HG02973 (cell line): ENCODE results near the gene LCN6.
"Not testable (repeated sequence)": the region's sequence is repeated elsewhere in the genome, so short reads cannot be mapped to it uniquely, and the experiment has no call there.

Experiments used
- ATAC-seq: cut with Tn5 transposase; IDR thresholded peaks from one replicate; pipeline ENCODE4 v1.9.1; 2021; ENCODE audit warnings: moderate library complexity; ENCODE audit not compliant: unreplicated experiment

The LCN6 gene

DNA sequence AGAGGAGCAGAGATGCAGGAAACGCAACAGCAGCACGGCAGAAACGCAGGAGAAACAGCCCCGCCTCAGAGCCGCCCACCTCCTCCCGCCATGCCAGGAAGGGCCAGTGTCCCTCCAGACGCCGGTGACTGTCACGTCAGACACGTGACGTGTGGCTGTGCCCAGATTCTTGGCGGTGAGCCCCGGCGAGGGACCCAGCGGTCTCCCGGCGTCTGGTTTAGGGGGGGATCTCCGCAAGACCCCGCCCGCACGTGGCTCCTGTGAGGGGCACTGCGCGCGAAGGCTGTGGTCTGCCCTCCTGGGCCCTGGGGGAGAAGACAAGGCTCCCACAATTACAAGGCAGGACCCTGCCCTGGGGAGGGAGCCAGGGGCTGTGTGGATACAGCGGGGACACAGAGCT is 12.1 kb upstream of the LCN6 start:
- no peak for ATAC-seq

DNA sequence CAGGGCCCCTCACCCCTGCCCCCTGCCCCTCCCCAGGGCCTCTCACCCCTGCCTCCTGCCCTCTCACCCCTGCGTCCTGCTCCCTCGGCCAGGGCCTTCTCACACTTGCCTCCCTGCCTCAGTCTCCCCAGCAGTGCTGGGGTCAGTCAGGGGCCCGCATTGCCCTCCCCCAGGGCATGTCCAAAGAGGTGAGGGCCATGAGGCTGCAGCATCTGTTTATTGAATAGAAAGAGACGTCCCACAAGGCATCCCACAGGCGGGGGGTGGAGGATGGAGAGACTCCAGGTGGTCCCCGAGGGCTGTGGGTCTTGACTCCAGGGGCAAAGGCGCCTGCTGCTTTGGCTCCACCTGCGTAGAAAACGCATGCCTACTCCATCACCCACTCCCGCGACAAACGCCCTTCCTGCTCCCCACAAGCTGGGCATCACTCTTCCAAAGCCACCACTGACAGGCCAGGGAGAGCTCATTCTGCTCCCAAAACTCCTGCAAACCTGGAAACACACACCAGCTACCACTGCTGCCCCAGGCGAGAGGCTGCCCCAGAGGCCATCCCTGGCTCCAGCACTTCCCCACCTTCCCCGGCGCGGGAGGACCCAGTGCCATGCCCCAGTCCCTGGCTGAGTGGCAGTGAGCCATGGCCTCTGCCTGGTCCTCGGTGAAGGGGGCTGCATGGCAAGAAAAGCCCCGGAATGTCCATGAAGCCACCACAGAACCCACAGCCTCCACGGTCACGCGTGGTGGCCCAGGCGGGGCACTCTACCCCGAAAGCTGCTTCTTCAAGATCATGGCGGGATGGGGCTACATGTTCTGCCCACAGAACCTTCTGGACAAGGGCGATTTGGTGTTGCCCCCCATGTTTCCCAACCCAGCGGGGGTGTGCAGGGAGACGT is 11.4 kb upstream of the LCN6 start:
- ATAC-seq: no peak

GRCh38 chr9:136759001-136759400 is 10.7 kb upstream of the LCN6 start:
- no peak for ATAC-seq

GRCh38 chr9:136757751-136758140 is 9.4 kb upstream of the LCN6 start:
- no peak for ATAC-seq

DNA sequence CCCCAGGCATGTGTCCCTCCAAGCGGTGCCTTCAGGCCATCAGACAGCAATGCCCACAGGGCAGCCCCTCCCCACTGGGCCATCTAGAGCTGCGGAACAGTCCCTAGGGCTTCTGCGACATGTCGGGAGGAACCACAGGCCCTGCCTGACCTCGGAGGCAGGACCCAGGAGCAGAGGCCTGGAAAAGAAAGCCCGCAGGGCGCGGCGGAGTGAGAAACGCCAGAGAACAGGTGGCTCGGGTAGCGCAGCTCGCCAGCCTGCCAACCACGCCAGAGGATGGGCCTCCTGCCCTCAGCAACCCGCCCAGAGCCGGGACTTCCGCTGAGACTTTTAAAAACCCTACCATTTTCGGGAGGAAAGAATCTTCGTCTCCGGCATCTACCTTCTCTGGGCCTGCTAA is 9.0 kb upstream of the LCN6 start:
- ATAC-seq: no peak

DNA sequence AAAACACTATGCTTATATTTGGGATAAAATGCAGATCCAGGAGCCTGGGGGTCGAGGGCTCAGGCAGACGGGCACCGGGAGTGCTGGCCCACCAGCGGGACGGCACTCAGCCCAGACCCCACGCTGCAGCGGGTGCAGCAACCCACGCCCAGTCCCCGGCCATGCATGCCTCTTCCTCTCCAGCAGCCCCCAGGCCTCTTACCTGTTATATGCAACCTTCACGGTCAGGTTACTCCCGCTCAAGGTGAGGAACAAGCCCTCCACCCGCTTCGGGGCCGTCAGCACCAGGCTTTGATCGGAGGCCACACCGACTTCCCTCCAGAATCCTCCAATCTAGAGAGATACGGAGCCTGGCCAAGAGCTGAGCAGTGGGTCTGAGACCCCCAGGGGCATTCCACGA is 8.5 kb upstream of the LCN6 start:
- ATAC-seq: no peak

- ATAC-seq: no peak
Measured at GRCh38 chr9:136756134-136756438, 7.8 kb upstream of the LCN6 start.

- not testable (repeated sequence) for ATAC-seq
Measured at GRCh38 chr9:136755302-136756133, 7.2 kb upstream of the LCN6 start.

DNA sequence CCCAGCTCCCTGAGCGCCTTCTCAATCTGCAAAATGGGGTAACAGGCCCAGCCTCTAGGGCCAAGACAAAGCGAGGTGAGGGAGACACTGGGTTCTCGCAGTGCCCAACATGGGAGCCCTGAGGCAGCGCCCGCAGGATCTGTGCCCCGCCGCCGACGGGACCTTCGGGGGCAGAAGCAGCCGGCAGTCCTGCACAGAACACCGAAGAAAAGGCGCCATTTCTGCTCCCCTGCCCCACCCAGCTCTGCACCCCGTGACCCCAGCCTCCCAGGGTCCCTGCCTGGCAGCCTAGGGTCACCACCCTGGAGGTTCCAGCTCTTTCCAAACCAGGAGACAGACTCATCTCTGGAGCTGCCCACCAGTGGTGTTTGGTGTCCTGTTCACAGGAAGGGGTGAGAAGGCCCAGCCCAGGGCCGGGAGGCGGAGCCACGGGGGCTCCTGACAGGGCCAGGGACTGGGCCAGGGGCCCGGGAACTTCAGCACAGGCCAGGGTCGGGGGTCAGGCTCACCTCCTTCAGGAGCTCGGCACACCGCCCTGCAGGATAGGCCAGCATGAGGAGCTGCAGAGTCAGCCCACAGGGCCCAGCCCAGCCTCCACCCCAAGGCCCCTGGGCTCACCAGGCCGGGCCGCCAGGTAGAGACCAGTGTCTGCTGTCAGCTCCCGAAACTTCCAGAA is 6.4 kb upstream of the LCN6 start:
- ATAC-seq: no peak

- ATAC-seq: no peak
Measured at GRCh38 chr9:136754059-136754572, 5.8 kb upstream of the LCN6 start.

- ATAC-seq: no peak
Measured at GRCh38 chr9:136753371-136754058, 5.2 kb upstream of the LCN6 start.

DNA sequence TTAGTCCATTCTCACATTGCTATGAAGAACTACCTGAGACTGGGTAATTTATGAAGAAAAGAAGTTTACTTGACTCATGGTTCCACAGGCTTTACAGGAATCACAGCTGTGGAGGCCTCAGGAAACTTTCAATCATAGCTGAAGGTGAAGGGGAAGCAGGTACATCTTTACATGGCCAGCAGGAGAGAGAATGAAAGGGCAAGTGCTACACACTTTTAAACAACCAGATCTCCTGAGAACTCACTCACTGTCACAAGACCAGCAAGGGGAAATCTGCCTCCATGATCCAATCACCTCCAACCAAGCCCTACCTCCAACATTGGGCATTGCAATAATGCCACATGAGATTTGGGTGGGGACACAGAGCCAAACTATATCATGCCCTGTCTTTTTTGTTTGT is 3.5 kb upstream of the LCN6 start:
- no peak for ATAC-seq

GRCh38 chr9:136751244-136751643 is 2.9 kb upstream of the LCN6 start:
- ATAC-seq: no peak

DNA sequence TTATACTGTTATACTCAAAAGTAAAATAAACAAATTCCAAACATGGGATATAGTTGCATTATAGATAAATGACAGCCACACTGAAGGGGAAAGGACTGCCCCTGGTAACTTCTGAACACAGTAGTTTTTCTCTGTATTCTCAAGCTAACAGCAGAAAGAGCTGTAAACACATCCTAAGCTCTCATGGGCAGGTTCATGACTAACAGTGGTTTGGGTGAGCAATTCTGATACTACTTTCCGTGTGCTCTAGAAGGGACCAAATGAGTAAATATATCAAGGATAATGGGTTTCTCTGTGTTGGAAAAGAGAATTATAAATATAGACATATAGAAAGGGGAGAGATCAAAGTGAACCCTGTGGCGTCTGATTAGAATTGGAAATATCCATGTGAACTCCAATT is 2.2 kb upstream of the LCN6 start:
- no peak for ATAC-seq

GRCh38 chr9:136748666-136749611 is 614 bp upstream of the LCN6 start:
- ATAC-seq: no peak

- ATAC-seq: no peak
Measured at GRCh38 chr9:136747161-136748060, 914 bp downstream of the LCN6 start.

DNA sequence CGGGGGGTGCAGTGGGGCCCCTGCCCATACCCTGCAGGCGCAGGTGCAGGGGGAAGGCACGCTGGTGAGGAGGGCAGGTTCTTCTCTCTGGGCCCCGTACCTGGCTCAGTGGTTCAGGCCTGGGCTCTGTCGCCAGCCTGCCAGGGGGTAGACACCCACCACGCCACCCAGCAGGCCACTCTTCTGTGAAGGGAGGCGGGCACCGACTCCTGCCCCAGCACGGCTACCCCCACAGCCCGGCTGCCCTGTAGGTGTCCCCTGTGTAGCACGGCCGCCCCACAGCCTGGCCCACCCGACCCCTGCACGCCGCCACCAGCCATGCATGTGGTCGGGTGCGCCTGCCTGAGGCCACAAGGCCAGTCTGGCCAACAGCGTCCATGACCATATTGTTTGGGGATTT is 1.7 kb downstream of the LCN6 start:
- ATAC-seq: no peak

DNA sequence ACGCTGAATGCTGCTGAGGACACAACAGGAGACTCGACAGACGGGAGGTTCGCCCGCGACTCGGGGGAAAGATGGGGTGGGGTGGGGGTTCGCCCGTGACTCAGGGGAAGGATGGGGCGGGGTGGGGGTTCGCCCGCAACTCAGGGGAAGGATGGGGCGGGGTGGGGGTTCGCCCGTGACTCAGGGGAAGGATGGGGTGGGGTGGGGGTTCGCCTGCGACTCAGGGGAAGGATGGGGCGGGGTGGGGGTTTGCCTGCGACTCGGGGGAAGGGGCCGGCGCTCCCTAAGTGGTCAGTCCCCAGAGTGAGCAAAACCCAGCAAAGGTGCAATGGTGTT is 2.2 kb downstream of the LCN6 start:
- no peak for ATAC-seq
